ENCODE measurements around the gene PAN2.
"Not testable (repeated sequence)": the region's sequence is repeated elsewhere in the genome, so short reads cannot be mapped to it uniquely, and the experiment has no call there.

Gene PAN2

DNA sequence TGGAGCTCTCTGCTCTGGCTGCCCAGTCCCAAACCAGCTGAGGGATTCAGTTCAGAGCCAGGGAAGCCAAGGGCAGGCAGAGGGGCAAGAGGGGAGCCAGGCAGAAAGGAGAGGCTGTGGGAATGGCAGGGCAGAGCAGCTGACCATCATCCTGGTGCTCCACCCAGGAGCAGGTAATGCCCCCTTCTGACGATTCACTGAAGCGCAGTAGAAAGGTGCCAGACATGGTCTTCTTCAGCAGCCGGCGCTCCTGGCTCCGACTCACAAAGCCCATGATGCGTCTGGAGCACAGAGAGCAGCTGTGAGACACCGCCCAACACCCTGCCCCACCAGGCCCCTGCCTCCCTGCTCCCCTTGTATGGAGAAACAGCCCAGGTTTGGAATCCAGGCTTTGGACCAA is 12.9 kb upstream of the PAN2 start:
- peak overlapping the region; percentile 16; the same call in 1 of the 2 replicates for H3K27ac ChIP-seq
- TF ChIP-seq, protein P1, sequence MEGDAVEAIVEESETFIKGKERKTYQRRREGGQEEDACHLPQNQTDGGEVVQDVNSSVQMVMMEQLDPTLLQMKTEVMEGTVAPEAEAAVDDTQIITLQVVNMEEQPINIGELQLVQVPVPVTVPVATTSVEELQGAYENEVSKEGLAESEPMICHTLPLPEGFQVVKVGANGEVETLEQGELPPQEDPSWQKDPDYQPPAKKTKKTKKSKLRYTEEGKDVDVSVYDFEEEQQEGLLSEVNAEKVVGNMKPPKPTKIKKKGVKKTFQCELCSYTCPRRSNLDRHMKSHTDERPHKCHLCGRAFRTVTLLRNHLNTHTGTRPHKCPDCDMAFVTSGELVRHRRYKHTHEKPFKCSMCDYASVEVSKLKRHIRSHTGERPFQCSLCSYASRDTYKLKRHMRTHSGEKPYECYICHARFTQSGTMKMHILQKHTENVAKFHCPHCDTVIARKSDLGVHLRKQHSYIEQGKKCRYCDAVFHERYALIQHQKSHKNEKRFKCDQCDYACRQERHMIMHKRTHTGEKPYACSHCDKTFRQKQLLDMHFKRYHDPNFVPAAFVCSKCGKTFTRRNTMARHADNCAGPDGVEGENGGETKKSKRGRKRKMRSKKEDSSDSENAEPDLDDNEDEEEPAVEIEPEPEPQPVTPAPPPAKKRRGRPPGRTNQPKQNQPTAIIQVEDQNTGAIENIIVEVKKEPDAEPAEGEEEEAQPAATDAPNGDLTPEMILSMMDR (conservative IDR thresholded peaks at IDR 0.05; ENCODE audit: low read depth): no peak
- ChIA-PET POLR2A (ENCODE audit: low non-redundant PET) (no interaction called here), CTCF (interaction anchor here (0.6 kb wide), 2 partner anchors 8 to 122 kb away, joined by 3 to 8 read pairs; no protein-coding TSS in a partner anchor)
- DNase-seq (ENCODE audit: low spot score): no peak

DNA sequence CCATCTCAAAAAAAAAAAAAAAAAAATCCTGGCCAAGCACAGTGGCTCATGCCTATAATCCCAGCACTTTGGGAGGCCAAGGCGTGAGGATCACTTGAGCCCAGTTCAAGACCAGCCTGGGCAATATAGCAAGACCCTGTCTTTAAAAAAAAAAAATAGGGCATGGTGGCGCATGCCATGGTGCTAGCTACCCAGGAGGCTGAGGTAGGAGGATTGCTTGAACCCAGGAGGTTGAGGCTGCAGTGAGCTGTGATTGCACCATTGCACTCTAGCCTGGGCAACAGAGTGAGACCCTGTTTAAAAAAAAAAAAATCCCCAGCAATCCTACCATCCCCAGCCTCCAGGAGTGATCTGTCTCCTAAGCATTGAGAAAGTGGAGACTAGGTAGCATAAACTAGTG is 8.5 kb upstream of the PAN2 start:
- CTCF ChIA-PET; H3K27ac ChIP-seq; DNase-seq (ENCODE audit: low spot score): not testable (repeated sequence)
- POLR2A ChIA-PET (ENCODE audit: low non-redundant PET): interaction anchor here (1.2 kb wide), 1 partner anchor 10 kb away, joined by 3 read pairs; no protein-coding TSS in a partner anchor

DNA sequence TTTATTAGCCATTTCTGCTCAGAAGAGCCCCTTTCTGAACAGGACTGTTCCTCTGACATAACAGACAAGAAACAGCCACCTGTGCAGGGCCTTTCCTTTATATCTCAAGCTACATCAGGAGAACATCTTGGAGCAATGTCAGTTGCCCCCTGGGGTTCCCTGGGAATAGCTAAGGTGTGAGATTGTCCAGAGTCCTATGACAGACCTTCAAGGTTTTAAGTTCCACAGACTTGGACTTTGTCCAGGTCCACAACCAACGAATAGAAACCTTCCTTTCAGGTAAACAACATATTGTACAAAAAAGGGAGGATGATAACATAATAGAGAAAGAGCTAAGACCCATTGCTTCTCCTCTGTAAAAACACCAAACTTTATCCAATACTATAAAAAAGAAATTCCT is 7.8 kb upstream of the PAN2 start:
- no peak overlapping the region for H3K27ac ChIP-seq
- DNase-seq (ENCODE audit: low spot score): no peak
- ChIA-PET CTCF (interaction anchor here (0.6 kb wide), 1 partner anchor 109 kb away, joined by 5 read pairs; no protein-coding TSS in a partner anchor), POLR2A (ENCODE audit: low non-redundant PET) (interaction anchor here (1.2 kb wide), 1 partner anchor 9 kb away, joined by 3 read pairs; no protein-coding TSS in a partner anchor)
- TF ChIP-seq, protein P1 (conservative IDR thresholded peaks at IDR 0.05; ENCODE audit: low read depth): no peak

DNA sequence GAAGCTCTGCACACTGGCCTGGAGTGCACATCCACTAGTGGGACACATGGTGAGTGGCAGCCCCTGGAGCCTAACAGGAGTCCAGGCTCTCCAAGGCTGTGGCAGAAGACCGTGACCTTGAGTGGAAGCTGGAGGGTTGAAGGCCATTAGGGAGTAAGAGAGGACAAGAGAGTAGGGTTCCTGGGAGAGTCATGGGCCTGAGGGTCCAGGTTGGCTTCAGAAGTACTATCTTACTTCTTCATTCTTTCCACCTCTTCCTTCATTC is 5.3 kb upstream of the PAN2 start:
- peak overlapping the region; percentile 4; the same call in 1 of the 2 replicates for H3K27ac ChIP-seq
- TF ChIP-seq, protein P1 (conservative IDR thresholded peaks at IDR 0.05; ENCODE audit: low read depth): no peak
- ChIA-PET POLR2A (ENCODE audit: low non-redundant PET) (no interaction called here), CTCF (interaction anchor here (0.6 kb wide), 1 partner anchor 8 kb away, joined by 8 read pairs; no protein-coding TSS in a partner anchor)
- no peak for DNase-seq (ENCODE audit: low spot score)

DNA sequence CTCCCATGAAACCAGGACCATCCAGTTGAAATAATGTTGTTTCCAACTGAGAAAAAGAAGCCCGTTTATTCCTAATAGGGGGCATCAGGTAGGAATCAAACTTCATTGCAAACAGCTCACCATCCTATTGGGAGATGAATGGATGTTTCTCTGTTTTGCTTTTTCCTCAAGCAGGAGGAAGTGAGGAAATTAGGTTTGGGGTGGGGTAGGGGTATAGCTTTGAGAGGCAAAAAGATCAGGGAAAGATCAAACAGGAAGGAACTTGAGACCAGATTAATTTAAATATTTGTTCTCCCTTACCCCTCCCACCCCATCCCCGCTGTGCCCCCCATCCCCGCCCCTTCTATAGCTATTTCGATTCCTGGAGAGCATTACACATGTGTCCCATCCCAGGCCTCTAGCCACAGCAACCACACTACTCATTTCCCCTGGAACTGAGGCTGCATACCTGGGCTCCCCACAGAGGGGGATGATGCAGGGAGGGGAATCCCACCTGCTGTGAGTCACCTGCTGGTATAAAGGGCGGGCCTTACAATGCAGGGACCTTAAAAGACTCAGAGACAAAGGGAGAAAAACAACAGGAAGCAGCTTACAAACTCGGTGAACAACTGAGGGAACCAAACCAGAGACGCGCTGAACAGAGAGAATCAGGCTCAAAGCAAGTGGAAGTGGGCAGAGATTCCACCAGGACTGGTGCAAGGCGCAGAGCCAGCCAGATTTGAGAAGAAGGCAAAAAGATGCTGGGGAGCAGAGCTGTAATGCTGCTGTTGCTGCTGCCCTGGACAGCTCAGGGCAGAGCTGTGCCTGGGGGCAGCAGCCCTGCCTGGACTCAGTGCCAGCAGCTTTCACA is 4.7 kb upstream of the PAN2 start, which contains the start of gene IL23A:
Gene IL23A (plus strand): TSS at position 577 of the 850 bp plus-strand sequence. CDS start 161 bp downstream, at position 738.
- ChIA-PET POLR2A (ENCODE audit: low non-redundant PET) (no interaction called here), CTCF (interaction anchor here (0.6 kb wide), 1 partner anchor 8 kb away, joined by 8 read pairs; no protein-coding TSS in a partner anchor)
- peak within 1 kb of the TSS; percentile 4; the same call in 1 of the 2 replicates for H3K27ac ChIP-seq
- TF ChIP-seq, protein P1 (conservative IDR thresholded peaks at IDR 0.05; ENCODE audit: low read depth): no peak
- peak; percentile 65 for DNase-seq (ENCODE audit: low spot score)

DNA sequence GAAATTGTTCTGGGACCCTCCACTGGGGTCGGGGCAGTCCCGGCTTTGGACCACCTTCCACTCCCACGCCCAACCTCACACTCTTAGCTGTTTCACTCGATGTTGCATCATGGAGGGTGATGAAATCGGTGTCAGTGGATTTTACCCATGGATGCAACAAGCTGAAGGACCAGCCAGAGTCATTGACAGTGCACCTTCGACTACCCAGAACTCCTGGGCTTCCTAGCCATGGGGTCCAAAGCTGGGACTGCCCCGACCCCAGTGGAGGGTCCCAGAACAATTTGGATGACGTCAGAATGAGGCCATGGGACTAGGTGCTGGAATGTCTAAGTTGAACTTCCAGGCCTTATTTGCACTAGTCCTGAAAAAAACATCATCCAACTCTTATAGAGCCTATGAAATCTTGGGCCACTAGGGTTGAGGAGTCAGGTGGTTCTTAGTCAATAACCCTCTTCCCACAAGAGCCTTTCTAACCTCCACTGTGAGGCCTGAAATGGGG is 4.0 kb upstream of the PAN2 start:
- H3K27ac ChIP-seq: no peak overlapping the region
- TF ChIP-seq, protein P1 (conservative IDR thresholded peaks at IDR 0.05; ENCODE audit: low read depth): no peak
- CTCF ChIA-PET: interaction anchor here (0.6 kb wide), 1 partner anchor 312 kb away, joined by 4 read pairs; no protein-coding TSS in a partner anchor
- POLR2A ChIA-PET (ENCODE audit: low non-redundant PET): no interaction called here
- no peak for DNase-seq (ENCODE audit: low spot score)

Measured in RWPE1 (cell line).